KOPT-K1 (cell line): Measurements from ENCODE around the gene KIF22.
A peak's percentile ranks its signal among the peaks of the same experiment; 100 is the strongest.
"Not testable (repeated sequence)": the region's sequence is repeated elsewhere in the genome, so short reads cannot be mapped to it uniquely, and the experiment has no call there.

Experiments used
- H3K27ac ChIP-seq: fragments of 200-600 bp; sonication (generic); 2 replicates; pipeline ENCODE4 v1.5.1; 2016; ENCODE audit warnings: antibody characterized with exemption, mild to moderate bottlenecking, low read depth, low read length; ENCODE audit not compliant: poor library complexity, severe bottlenecking
- H3K36me3 ChIP-seq: fragments of 200-600 bp; sonication (generic); 2 replicates; pipeline ENCODE4 v1.5.1; 2017; ENCODE audit warnings: antibody characterized with exemption, mild to moderate bottlenecking, low read length, moderate library complexity; ENCODE audit not compliant: insufficient read depth
- H3K9me3 ChIP-seq: fragments of 200-600 bp; sonication (generic); 2 replicates; pipeline ENCODE4 v1.5.1; 2017; ENCODE audit warnings: antibody characterized with exemption, low read length, mild to moderate bottlenecking; ENCODE audit not compliant: insufficient read depth, poor library complexity, severe bottlenecking

The KIF22 gene

DNA sequence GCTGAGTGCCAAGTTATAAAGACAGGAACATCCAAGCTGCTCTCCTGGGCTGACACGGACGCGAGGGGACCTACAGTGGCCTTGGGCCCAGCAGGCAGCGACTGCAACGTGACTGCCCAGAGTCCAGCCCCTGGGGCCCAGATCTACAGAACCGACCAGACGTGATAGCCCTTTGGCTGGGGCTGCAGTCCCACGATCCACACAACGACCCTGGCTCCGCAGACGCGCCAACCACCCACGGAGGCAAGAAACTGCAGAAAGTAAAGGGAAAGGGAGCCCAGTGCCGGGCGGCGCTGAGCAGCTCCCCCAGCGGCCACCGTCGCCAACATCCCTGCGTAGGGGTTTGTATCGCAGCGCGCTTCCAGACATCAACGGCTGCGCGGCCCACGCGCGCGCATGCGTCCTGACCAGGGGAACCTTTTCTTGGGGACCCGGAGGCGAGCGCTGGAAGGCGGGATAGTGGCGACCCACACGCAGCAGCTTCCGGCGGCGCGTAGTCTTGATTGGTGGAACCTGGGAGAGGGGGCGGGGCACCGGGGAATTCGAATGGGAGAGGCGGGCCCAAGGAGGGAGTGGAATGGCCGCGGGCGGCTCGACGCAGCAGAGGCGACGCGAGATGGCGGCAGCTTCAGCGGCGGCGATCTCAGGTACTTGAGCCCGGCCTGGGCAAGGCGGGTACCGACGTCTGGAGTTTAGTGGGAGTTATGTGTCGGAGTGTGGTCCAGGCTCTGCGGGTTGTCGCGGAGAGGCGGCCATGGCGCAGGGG lies at the start of gene KIF22:
TSS of gene KIF22 (plus strand) at position 569 of the 766 bp plus-strand sequence. CDS start at position 578, 9 bp downstream.
- Histone ChIP-seq H3K36me3 (peaks cover 30% of the 10 kb centered on the region), H3K9me3 (no peaks in the 10 kb centered on the region), H3K27ac (peak within 1 kb of the TSS; percentile 96)

DNA sequence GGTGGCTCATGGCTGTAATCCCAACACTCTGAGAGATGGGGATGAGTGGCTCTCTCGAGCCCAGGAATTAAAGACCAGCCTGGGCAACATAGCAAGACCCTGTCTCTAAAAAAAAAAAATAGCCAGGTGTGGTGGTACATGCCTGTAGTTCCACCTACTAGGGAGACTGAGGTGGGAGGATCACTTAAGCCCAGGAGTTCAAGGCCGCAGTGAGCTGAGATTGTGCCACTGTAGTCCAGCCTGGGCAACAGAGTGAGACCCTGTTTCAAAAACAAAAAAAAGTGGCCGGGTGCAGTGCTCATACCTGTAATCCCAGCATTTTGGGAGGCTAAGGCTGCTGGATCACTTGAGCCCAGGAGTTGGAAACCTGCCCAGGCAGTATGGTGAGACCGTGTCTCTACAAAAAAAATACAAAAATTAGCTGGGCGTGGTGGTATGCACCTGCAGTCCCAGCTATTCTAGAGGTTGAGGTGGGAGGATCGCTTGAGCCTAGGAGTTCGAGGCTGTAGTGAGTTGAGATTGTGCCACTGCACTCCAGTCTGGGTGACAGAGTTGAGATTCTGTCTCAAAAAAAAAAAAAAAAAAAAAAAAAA lies 47.8 kb upstream of the KIF22 start:
- Histone ChIP-seq H3K27ac (no peak overlapping the region), H3K9me3 (no peaks in the 10 kb centered on the region), H3K36me3 (peaks cover 34% of the 10 kb centered on the region)

DNA sequence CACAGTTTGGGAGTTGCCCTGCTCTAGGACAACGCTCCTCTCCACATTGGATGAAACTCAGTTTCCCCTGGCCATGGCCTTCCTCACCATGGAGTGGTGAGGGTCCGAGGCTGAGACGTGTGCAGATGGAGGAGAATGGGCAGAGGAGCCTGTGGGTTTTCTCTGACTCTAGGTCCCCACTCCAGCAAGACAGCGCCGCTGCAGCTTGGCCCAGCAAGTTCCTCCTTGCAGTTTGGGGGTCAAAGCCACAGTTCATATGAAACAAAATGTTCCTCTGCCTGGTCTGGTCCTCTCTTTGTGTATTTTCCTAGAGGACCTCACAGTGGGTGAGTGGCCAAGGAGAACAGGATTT lies 47.1 kb upstream of the KIF22 start:
- no peaks in the 10 kb centered on the region for H3K9me3 ChIP-seq
- H3K36me3 ChIP-seq, result peaks cover 34% of the 10 kb centered on the region
- H3K27ac ChIP-seq, result peak overlapping the region; percentile 99

DNA sequence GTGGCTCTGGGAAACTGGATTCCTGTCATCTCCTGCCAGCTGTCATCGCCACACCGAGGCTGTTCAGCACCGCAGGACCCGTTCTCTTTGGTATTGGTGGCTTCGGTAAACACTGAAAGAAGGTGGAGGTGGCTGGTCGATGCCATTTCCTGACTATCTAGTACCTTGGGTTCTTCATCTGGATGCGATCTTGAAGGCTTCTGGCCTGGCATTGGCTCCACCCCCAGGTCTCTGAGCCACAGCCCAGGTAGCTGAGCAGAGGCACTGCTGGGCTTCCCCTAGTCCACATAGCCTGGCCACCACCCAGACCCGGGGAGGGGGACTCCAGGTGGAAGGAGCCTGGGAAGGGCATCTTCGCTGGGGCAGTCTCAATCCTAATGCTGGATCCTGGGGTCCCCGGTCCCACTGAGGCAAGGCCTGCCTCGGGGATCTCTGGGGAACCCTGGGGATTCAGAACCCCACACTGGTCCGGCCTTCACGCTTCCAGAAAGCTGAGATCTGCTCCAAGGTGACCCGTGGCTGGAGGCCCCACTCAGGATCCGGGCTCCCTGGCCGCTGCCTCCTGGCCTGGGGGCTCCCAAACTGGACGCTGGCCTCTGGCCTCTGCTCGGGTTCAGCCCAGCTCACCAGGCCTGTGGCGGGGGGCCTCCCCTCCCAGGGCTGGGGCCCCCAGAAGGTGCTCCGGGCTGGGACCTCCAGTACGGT lies 46.6 kb upstream of the KIF22 start:
- Histone ChIP-seq H3K36me3 (peaks cover 34% of the 10 kb centered on the region), H3K27ac (peak overlapping the region; percentile 99), H3K9me3 (no peaks in the 10 kb centered on the region)

DNA sequence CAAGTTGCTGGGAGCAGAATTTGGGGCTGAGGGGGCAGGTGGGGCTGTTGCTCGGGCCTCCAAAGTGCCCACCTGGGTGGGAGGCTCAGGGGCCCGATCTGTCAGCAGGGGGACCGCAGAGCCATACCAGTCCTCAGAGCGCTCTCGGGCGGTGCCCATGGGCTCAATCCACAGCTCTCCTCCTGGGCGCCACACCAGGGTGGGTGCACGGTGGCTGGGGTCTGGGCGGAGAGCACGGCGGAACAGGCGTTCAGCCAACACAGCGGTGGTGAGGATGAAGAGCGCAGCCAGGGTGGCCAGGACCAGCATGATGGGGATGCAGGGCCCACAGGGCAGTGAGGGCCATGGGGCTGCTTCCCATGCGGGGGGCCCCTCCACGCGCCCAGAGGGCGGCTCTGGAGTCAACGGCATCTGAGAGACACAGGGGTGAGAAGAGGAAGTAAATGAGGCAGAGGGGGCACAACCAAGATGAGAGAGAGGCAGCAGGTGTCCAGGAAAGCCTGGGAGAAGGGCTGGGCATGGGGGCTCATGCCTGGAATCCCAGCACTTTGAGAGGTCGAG lies 45.9 kb upstream of the KIF22 start:
- peaks cover 34% of the 10 kb centered on the region for H3K36me3 ChIP-seq
- no peaks in the 10 kb centered on the region for H3K9me3 ChIP-seq
- peak overlapping the region; percentile 99 for H3K27ac ChIP-seq

DNA sequence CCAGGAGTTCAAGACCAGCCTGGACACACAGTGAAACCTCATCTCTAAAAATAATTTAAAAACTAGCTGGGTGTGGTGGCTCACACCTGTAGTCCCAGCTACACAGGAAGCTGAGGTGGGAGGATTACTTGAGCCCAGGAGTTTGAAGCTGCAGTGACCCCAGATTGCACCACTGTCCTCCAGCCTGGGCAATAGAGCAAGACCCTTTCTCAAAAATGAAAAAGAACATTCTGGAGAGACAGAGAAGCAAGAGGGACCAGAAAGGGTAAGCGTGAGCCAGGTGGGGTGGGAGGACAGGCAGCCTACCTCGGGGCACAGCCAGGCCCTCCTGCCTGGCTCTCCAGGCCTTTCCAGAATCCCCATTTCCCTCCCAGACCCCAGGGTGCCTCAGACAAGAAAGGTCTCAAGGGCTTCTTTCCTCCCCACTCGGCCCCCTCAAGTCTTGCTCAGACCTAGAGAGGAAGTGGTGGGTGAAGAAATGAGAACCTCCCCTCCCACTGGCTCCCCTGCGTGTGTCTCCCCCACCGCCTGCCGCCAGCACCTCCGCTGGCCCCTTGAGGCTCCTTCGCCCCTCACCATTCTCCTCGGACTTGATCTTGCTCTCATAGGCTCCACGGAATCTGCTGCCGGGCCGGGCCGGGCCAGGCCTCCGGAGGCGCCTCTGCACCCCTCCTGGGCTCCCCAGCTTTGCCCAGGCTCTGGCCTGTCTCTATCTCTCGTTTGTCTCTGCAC lies 45.3 kb upstream of the KIF22 start:
- H3K27ac ChIP-seq, result peak overlapping the region; percentile 99
- no peaks in the 10 kb centered on the region for H3K9me3 ChIP-seq

DNA sequence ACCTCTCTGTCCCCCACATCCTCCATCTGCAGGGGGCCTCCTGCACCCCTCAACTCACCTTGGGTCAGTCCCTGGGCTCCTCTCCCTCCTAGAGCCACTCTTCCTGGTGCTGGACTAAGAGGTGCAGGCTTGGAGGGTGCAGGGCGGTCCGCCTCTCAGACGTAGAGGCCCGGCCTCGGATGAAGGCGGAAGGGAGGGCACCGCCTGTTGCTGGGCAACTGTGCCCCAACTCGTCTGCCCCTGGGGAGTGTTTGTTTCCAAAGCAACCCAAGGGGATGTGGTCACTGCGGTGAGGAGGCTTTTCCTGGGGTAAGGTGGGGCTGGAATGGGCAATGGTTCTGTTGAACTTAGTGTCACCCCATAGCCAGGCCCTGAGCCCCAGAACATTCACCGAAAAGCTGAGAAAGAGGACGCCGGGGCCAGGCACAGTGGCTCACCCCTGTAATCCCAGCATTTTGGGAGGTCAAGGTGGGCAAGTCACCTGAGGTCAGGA lies 44.7 kb upstream of the KIF22 start, which contains the start of gene C16orf54:
TSS of gene C16orf54 (minus strand) at position 138 of the 493 bp plus-strand sequence. CDS start 1,039 bp downstream, outside the sequence.
- Histone ChIP-seq H3K27ac (peak within 1 kb of the TSS; percentile 99), H3K36me3 (peaks cover 34% of the 10 kb centered on the region), H3K9me3 (no peaks in the 10 kb centered on the region)

More for the DNA sequence above, 45.3 kb upstream of the KIF22 start:
- peaks cover 34% of the 10 kb centered on the region for H3K36me3 ChIP-seq

DNA sequence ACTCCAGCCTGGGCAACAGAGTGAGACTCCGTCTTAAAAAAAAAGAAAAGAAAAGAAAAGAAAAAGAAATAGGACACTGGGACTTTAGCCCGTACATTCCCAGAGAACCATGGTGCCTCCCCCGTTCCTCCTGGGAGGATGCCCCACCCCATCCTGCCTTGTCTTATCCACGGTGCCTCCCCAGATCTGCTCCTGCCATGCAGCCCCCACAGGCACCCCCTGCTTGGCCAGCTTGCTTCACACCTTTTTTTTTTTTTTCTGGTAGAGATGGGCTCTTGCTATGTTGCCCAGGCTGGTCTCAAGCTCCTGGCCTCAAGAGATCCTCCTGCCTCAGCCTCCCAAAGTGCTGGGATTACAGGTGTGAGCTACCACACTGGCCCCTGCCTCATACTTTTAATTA lies 44.0 kb upstream of the KIF22 start:
- H3K36me3 ChIP-seq, result peaks cover 31% of the 10 kb centered on the region

DNA sequence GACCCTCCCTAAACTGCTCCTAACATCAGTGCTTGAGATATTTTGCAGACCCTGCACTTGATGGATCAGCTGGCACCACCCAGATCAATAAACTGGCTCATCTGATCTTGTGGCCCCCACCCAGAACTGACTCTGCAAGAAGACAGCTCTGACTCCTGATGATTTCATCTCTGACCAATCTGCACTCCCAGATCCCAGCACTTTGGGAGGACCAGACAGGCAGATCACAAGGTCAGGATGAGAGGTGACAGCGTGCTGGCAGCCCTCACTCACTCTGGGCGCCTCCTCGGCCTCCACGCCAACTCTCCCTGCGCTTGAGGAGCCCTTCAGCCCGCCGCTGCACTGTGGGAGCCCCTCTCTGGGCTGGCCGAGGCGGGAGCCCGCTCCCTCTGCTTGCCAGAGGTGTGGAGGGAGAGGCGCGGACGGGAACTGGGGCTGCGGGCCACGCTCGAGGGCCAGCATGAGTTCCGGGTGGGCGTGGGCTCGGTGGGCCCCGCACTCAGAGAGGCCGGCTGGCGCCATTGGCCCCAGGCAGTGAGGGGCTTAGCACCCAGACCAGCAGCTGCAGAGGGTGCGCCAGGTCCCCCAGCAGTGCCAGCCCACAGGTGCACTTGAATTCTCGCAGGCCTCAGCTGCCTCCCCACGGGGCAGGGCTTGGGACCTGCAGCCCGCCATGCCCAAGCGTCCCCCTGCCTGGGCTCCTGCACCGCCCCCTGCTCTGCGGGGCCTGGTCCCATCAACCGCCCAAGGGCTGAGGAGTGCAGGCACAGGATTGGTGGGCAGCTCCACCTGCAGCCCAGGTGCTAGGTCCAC lies 42.4 kb upstream of the KIF22 start:
- H3K27ac ChIP-seq, result no peak overlapping the region
- H3K9me3 ChIP-seq, result no peaks in the 10 kb centered on the region
- H3K36me3 ChIP-seq, result peaks cover 17% of the 10 kb centered on the region

More for the DNA sequence above, 44.0 kb upstream of the KIF22 start:
- H3K9me3 ChIP-seq, result not testable (repeated sequence)
- H3K27ac ChIP-seq, result peak overlapping the region; percentile 99

DNA sequence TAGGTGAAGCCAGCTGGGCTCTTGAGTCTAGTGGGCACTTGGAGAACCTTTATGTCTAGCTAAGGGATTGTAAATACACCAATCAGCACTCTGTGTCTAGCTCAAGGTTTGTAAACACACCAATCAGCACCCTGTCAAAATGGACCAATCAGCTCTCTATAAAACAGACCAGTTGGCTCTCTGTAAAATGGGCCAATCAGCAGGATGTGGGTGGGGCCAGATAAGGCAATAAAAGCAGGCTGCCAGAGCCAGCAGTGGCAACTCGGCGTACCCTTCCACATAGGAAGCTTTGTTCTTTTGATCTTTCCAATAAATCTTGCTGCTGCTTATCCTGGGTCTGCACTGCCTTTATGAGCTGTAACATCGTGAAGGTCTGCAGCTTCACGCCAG lies 41.8 kb upstream of the KIF22 start:
- H3K36me3 ChIP-seq, result peaks cover 11% of the 10 kb centered on the region
- not testable (repeated sequence) for H3K9me3 ChIP-seq, H3K27ac ChIP-seq

DNA sequence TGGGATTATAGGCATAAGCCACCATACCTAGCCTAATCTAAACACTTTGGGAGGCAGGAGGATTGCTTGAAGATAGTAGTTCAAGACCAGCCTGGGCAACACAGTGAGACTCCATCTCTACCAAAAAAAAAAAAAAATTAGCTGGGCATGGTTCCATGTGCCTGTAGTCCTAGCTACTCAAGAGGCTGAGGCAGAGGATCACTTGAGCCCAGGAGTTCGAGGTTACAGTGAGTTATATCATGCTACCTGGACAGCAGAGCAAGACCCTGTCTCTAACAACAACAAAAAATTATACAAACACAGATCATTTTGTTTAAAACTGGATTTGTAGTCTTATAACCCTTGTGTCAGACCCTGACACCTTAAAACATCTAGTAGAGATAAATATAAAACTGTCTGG lies 37.0 kb upstream of the KIF22 start:
- Histone ChIP-seq H3K9me3 (no peaks in the 10 kb centered on the region), H3K27ac (no peak overlapping the region), H3K36me3 (no peaks in the 10 kb centered on the region)

DNA sequence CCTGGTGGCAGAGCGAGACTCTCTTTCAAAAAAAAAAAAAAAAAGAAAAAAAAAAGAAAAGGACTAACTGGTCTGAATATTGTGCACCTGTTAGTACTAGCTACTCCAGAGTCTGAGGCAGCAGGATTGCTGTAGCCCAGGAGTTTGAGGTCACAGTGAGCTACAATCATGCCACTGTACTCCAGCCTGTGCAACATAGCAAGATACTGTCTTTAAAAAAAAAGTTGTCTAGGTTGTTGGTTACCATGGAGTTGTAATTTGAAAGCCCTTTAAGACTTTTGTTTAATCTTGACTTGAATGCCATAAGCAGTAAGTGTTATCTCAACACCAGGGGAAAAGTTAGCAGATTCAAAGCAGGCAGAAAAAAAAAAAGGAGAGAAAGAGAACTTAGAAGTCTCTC lies 33.9 kb upstream of the KIF22 start:
- Histone ChIP-seq H3K27ac (no peak overlapping the region), H3K9me3 (no peaks in the 10 kb centered on the region), H3K36me3 (no peaks in the 10 kb centered on the region)

DNA sequence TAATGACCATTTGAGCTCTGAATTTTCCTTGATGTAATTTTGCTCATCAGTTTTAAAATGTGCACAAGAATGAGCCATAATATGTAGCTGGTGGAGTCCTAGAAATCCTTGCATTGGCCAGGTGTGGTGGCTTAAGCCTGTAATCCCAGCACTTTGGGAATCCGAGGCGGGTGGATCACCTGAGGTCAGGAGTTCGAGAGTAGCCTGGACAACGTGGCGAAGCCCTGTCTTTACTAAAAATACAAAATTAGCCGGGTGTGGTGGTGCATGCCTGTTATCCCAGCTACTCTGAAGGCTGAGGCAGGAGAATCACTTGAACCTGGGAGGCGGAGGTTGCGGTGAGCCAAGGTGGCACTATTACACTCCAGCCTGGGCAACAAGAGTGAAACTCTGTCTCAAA lies 33.5 kb upstream of the KIF22 start:
- H3K27ac ChIP-seq, H3K9me3 ChIP-seq, H3K36me3 ChIP-seq: not testable (repeated sequence)

DNA sequence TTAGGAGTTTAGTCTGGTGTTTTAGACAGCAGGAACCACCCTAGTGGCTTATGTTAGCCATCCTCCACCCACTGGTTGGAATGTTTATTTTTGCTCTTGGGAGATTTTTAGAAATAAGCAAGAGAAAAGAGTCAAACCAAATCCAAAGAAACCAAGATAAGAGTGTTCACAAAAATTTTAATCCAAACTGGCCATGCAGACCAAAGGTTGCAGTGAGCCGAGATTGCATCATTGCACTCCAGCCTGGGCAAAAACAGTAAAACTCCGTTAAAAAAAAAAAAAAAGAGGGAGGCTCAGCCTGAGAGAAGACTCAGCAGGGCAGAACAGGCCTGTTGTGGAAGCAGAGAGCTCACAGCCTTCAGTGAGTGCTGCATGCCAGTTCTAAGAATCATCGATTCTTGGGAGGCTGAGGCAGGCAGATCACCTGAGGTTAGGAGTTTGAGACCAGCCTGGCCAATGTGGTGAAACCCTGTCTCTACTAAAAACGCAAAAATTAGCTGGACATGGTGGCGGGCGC lies 32.5 kb upstream of the KIF22 start:
- H3K27ac ChIP-seq, result no peak overlapping the region
- no peaks in the 10 kb centered on the region for H3K36me3 ChIP-seq
- H3K9me3 ChIP-seq, result no peaks in the 10 kb centered on the region
